C1 segment of cervical spinal cord (tissue), 14 donors: ENCODE measurements around the gene SEMA3A.
"Not testable (repeated sequence)": the region's sequence is repeated elsewhere in the genome, so short reads cannot be mapped to it uniquely, and the experiment has no call there.

Experiments used
- DNase-seq, 14 donors: peaks; one replicate each; lab custom pipeline; 2025; lab: John Stamatoyannopoulos, UW

SEMA3A gene

GRCh38 chr7:84154991-84155781, 39.4 kb downstream of the SEMA3A start:
- DNase-seq: no peak

GRCh38 chr7:84152995-84153394, 41.6 kb downstream of the SEMA3A start:
- no peak for DNase-seq

GRCh38 chr7:84150370-84150769, 44.2 kb downstream of the SEMA3A start:
- not testable (repeated sequence) for DNase-seq

- no peak for DNase-seq
Observed at GRCh38 chr7:84149573-84149972, 45.0 kb downstream of the SEMA3A start.

GRCh38 chr7:84145892-84146291, 48.7 kb downstream of the SEMA3A start:
- DNase-seq: no peak

- DNase-seq: no peak
Observed at GRCh38 chr7:84144935-84145334, 49.7 kb downstream of the SEMA3A start.

GRCh38 chr7:84144480-84144879, 50.1 kb downstream of the SEMA3A start:
- no peak for DNase-seq

- DNase-seq: no peak
Observed at GRCh38 chr7:84142726-84143125, 51.9 kb downstream of the SEMA3A start.

- DNase-seq: no peak
Observed at GRCh38 chr7:84139986-84140729, 54.4 kb downstream of the SEMA3A start.

- no peak for DNase-seq
Observed at GRCh38 chr7:84138411-84138810, 56.2 kb downstream of the SEMA3A start.

GRCh38 chr7:84137812-84138211, 56.8 kb downstream of the SEMA3A start:
- no peak for DNase-seq

- DNase-seq: no peak
Observed at GRCh38 chr7:84136809-84137208, 57.8 kb downstream of the SEMA3A start.

- DNase-seq: no peak
Observed at GRCh38 chr7:84136336-84136735, 58.3 kb downstream of the SEMA3A start.

GRCh38 chr7:84134169-84134568, 60.4 kb downstream of the SEMA3A start:
- no peak for DNase-seq

- DNase-seq: no peak
Observed at GRCh38 chr7:84125654-84126053, 68.9 kb downstream of the SEMA3A start.

GRCh38 chr7:84123965-84124547, 70.5 kb downstream of the SEMA3A start:
- peak in 3 of 14 donors; percentile 10 to 23 (median 11) for DNase-seq

GRCh38 chr7:84122582-84123360, 71.8 kb downstream of the SEMA3A start:
- DNase-seq: no peak

- DNase-seq: no peak
Observed at GRCh38 chr7:84117304-84117703, 77.3 kb downstream of the SEMA3A start.

GRCh38 chr7:84113906-84114850, 80.4 kb downstream of the SEMA3A start:
- no peak for DNase-seq

- no peak for DNase-seq
Observed at GRCh38 chr7:84113286-84113685, 81.3 kb downstream of the SEMA3A start.

- no peak for DNase-seq
Observed at GRCh38 chr7:84112771-84113170, 81.8 kb downstream of the SEMA3A start.
